Adrenal gland (tissue), 12 donors: ENCODE measurements around the gene UAP1. TPM values are rescaled to one million over a fixed set of nuclear protein-coding genes. Genes with fewer than 3 reads are reported as not detected.
"Not testable (repeated sequence)": the region's sequence is repeated elsewhere in the genome, so short reads cannot be mapped to it uniquely, and the experiment has no call there.

Source experiments
- DNase-seq, 7 donors: peaks; one replicate each; pipeline ENCODE4 v3.0.0-alpha.2; 2019 to 2020
- H3K27ac ChIP-seq, 5 donors: fragments of 200-600 bp; sonication (generic) in 4 of 5; 1 replicate in 3 of 5; 2 replicates in 2 of 5; pipeline versions ENCODE4 v1.5.1 to v1.8.0; 2016 to 2020; ENCODE audit warnings: mild to moderate bottlenecking in 1 of 5
- H3K27me3 ChIP-seq: fragments of 200-600 bp; 2 replicates; pipeline ENCODE4 v1.8.0; 2021
- H3K36me3 ChIP-seq, 2 donors: fragments of 200-600 bp; replicated peaks in 1 of 2; 1 replicate in 1 of 2; 2 replicates in 1 of 2; pipeline versions ENCODE4 v1.5.1 to v1.8.0; 2018 to 2022
- H3K4me1 ChIP-seq, 2 donors: fragments of 200-600 bp; replicated peaks in 1 of 2; 1 replicate in 1 of 2; 2 replicates in 1 of 2; pipeline versions ENCODE4 v1.5.1 to v1.8.0; 2018 to 2021
- H3K4me3 ChIP-seq, 4 donors: fragments of 200-600 bp; sonication (generic) in 3 of 4; one replicate each; pipeline ENCODE4 v1.5.1; 2016 to 2018
- H3K9me3 ChIP-seq, 3 donors: fragments of 200-600 bp; sonication (generic) in 1 of 3; replicated peaks in 1 of 3; 1 replicate in 2 of 3; 2 replicates in 1 of 3; pipeline versions ENCODE4 v1.5.1 to v1.8.0; 2016 to 2021
- CTCF ChIP-seq, 6 experiments: fragments of 450-650 bp in 4 of 6; fragments of 200-600 bp in 2 of 6; sonication (generic) in 1 of 6; IDR thresholded peaks; 1 replicate in 5 of 6; 2 replicates in 1 of 6; pipeline versions ENCODE4 v1.5.1 to v1.8.0; 2016 to 2021; ENCODE audit warnings: antibody characterized with exemption in 6 of 6, mild to moderate bottlenecking in 2 of 6, moderate library complexity in 1 of 6
- POLR2A ChIP-seq, 2 donors: fragments of 450-650 bp; IDR thresholded peaks; one replicate each; pipeline ENCODE4 v1.6.1; 2017; ENCODE audit warnings: antibody characterized with exemption in 2 of 2, mild to moderate bottlenecking in 2 of 2, moderate library complexity in 1 of 2
- WGBS, 4 donors: extraction: QIAGEN DNeasy Blood & Tissue Kit in 2 of 4; methylation state at CpG; one replicate each; pipeline versions ENCODE4 v1.1.5 to v1.1.7; 2013 to 2017; 5-methylcytosine and 5-hydroxymethylcytosine counted together
- intact Hi-C, 2 donors: fragments of 100-400 bp; cut with DNase I; formaldehyde crosslinking; loops; one replicate each; pipeline versions ENCODE4 v1.14.1 to v1.15.0; 2022 to 2023
- polyA plus RNA-seq, 3 donors: library from polyadenylated mRNA; stranded (reverse); fragments of 200-250 nt in 2 of 3; fragments of 350-450 nt in 1 of 3; fragmentation: Illumina TruSeq in 1 of 3; extraction: RNeasy Lipid Tissue Mini Kit (QIAGEN cat#74804) in 1 of 3; gene quantifications; one replicate each; pipeline ENCODE4 v1.2.3, GENCODE V29; 2013 to 2014
- total RNA-seq, 9 donors: library from RNA; depleted of rRNA in 4 of 9; stranded (reverse); fragments of >200 nt in 4 of 9; fragments of 120-200 nt in 1 of 9; fragmentation: NEBNext Ultra II Directional in 1 of 9; extraction: Animal tissue kit (Norgen Biotek cat#: 25700) in 1 of 9; gene quantifications; one replicate each; pipeline versions ENCODE4 v1.1.0 to v1.2.4, GENCODE V29; 2013 to 2023
- donor health status: healthy with polysubstance abuse.
- donor health status: Bipolar disorder and iron deficiency.
- donor health status: DM: yes; HTN: yes; CAD: no.
- donor health status: DM: no; HTN: no; CAD: no.
- donor health status: DM: no; HTN: no; CAD: no.
- donor health status: DM: yes; HTN: yes; CAD: no.

Gene UAP1
- total and polyA plus RNA-seq, 12 donors = 43.6 to 119 (median 73.3) TPM

DNA sequence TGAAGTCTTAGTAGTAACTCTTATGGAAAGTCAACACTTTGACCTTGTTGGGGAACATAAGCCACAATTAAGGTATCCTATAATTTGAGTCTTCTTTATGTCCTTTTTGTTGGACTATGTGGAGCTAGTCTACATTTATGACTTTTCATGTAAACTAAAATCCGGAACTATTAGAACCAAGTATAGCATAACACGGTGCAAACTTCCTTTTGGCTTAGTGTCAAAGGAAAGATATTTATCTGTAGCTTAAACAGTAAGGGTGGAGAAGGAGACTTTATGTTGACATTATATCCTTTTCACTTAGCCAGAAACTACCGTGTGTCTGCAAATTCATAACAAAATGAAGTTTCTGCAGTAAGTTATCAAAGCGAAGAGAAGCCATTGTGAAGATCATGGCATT lies 7.3 kb downstream of the UAP1 start:
- TF ChIP-seq POLR2A (IDR thresholded peaks at IDR 0.05) = no peak
- no peak for TF ChIP-seq CTCF (IDR thresholded peaks at IDR 0.05)
- H3K4me1 ChIP-seq = peaks cover 5 to 37% of the 10 kb centered on the region in 2 donors
- no peak overlapping the region for H3K4me3 ChIP-seq
- no peaks in the 10 kb centered on the region for H3K9me3 ChIP-seq
- peaks cover 0 to 23% of the 10 kb centered on the region in 2 donors for H3K36me3 ChIP-seq
- H3K27me3 ChIP-seq = no peaks in the 10 kb centered on the region
- intact Hi-C loops = no loop called here
- WGBS, 4 donors = 69 to 81% (median 75%) methylated on average over 4 of the region's 4 CpGs
- no peak for DNase-seq
- H3K27ac ChIP-seq = no peak overlapping the region

- DNase-seq = no peak
- Histone ChIP-seq H3K4me1 (peaks cover 5 to 25% of the 10 kb centered on the region in 2 donors), H3K27ac (no peak overlapping the region), H3K36me3 (peaks cover 0 to 23% of the 10 kb centered on the region in 2 donors), H3K9me3 (no peaks in the 10 kb centered on the region), H3K4me3 (no peak overlapping the region), H3K27me3 (no peaks in the 10 kb centered on the region)
- 73 to 97% (median 74%) methylated on average over 1 of the region's 1 CpG for WGBS, 4 donors
- intact Hi-C loops = no loop called here
- TF ChIP-seq POLR2A (IDR thresholded peaks at IDR 0.05) (no peak), CTCF (IDR thresholded peaks at IDR 0.05) (no peak)
Observed at GRCh38 chr1:162570718-162571117, 9.2 kb downstream of the UAP1 start.

DNA sequence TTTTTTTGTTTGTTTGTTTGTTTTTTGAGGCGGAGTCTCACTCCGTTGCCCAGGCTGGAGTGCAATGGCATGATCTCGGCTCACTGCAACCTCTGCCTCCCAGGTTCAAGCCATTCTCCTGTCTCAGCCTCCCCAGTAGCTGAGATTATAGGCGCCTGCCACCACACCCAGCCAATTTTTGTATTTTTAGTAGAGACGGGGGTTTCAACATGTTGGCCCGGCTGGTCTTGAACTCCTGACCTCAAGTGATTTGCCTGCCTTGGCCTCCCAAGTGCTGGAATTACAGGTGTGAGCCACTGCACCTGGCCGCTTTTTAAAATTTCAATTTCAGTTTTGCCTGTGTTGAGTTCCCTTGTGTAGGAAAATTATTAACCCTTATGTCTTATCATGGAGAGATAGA lies 9.6 kb downstream of the UAP1 start:
- H3K27me3 ChIP-seq, H3K27ac ChIP-seq, H3K4me3 ChIP-seq, intact Hi-C loops, DNase-seq, H3K9me3 ChIP-seq: not testable (repeated sequence)
- Histone ChIP-seq H3K36me3 (peaks cover 0 to 20% of the 10 kb centered on the region in 2 donors), H3K4me1 (peaks cover 5 to 25% of the 10 kb centered on the region in 2 donors)
- WGBS, 4 donors = 89 to 100% (median 94%) methylated on average over 7 of the region's 7 CpGs

GRCh38 chr1:162571696-162572095 lies 10.2 kb downstream of the UAP1 start:
- Histone ChIP-seq H3K27ac (no peak overlapping the region), H3K27me3 (no peaks in the 10 kb centered on the region), H3K36me3 (peaks cover 0 to 15% of the 10 kb centered on the region in 2 donors), H3K4me3 (no peak overlapping the region), H3K9me3 (no peaks in the 10 kb centered on the region), H3K4me1 (peaks cover 5 to 25% of the 10 kb centered on the region in 2 donors)
- intact Hi-C loops = no loop called here
- DNase-seq = no peak
- TF ChIP-seq CTCF (IDR thresholded peaks at IDR 0.05) (no peak), POLR2A (IDR thresholded peaks at IDR 0.05) (no peak)
- WGBS, 4 donors = 21 to 56% (median 39%) methylated on average over 1 of the region's 1 CpG

GRCh38 chr1:162573136-162573535 lies 11.6 kb downstream of the UAP1 start:
- WGBS, 4 donors = 74 to 93% (median 86%) methylated on average over 1 of the region's 1 CpG
- intact Hi-C loops = no loop called here
- peaks cover 0 to 6% of the 10 kb centered on the region in 2 donors for H3K36me3 ChIP-seq
- H3K27me3 ChIP-seq = no peaks in the 10 kb centered on the region
- no peaks in the 10 kb centered on the region for H3K9me3 ChIP-seq
- H3K4me1 ChIP-seq = peaks cover 5 to 25% of the 10 kb centered on the region in 2 donors
- TF ChIP-seq POLR2A (IDR thresholded peaks at IDR 0.05) = no peak
- H3K27ac ChIP-seq = no peak overlapping the region
- no peak overlapping the region for H3K4me3 ChIP-seq
- no peak for DNase-seq
